ENCODE data around the gene PDE4D. TPM values are rescaled to one million over a fixed set of nuclear protein-coding genes. Genes with fewer than 3 reads are reported as not detected.
"Not testable (repeated sequence)": the region's sequence is repeated elsewhere in the genome, so short reads cannot be mapped to it uniquely, and the experiment has no call there.

Gene PDE4D
- total RNA-seq, 5 donors from 2014 or later (not counting 1 experiment from before 2014, with no cell fraction given) = 45.1 to 136 (median 64.9) TPM

GRCh38 chr5:59599729-59600128, 293.8 kb downstream of the PDE4D start:
- 90% methylated on average over 1 of the region's 2 CpGs for WGBS (ENCODE audit: insufficient coverage)
- H3K27ac Mint-ChIP-seq = no peak overlapping the region
- Histone ChIP-seq H3K4me1 (ENCODE audit: control insufficient read depth in 1 of 2, extremely low read depth in 1 of 2, insufficient read depth in 2 of 2, low read length in 2 of 2) (no peaks in the 10 kb centered on the region), H3K27me3 (replicated peaks in 1 of 2; ENCODE audit: control insufficient read depth in 2 of 2, extremely low read depth in 1 of 2, insufficient read depth in 2 of 2, low read length in 1 of 2) (no peaks in the 10 kb centered on the region), H3K4me3 (ENCODE audit: control insufficient read depth in 1 of 2, extremely low read depth in 1 of 2, low read length in 1 of 2) (no peak overlapping the region), H3K9me3 (no peaks in the 10 kb centered on the region), H3K36me3 (ENCODE audit: control insufficient read depth in 2 of 2, extremely low read depth in 1 of 2, insufficient read depth in 1 of 2, low read length in 1 of 2) (no peaks in the 10 kb centered on the region), H3K27ac (ENCODE audit: low read length) (no peak overlapping the region)
- H3K36me3 Mint-ChIP-seq = no peaks in the 10 kb centered on the region
- CTCF ChIA-PET = no interaction called here
- DNase-seq = no peak
- peaks cover 0 to 2% (median 0%) of the 10 kb centered on the region in 3 donors for H3K9me3 Mint-ChIP-seq
- H3K27me3 Mint-ChIP-seq = no peaks in the 10 kb centered on the region
- no peak for ATAC-seq (replicated peaks in 1 of 4)
- POLR2A ChIA-PET = interaction anchor here in 1 of 2 donors (0.7 kb wide), 1 partner anchor 46 kb away, joined by 6 read pairs; no protein-coding TSS in a partner anchor
- peaks cover 0 to 2% (median 0%) of the 10 kb centered on the region in 3 donors for H3K4me1 Mint-ChIP-seq
- no peak overlapping the region for H3K4me3 Mint-ChIP-seq

- DNase-seq (no peak), ATAC-seq (replicated peaks in 1 of 4) (no peak)
- Mint-ChIP-seq H3K36me3 (no peaks in the 10 kb centered on the region), H3K27ac (no peak overlapping the region), H3K4me3 (no peak overlapping the region), H3K27me3 (no peaks in the 10 kb centered on the region), H3K9me3 (peaks cover 0 to 2% (median 0%) of the 10 kb centered on the region in 3 donors), H3K4me1 (peaks cover 0 to 2% (median 0%) of the 10 kb centered on the region in 3 donors)
- WGBS (ENCODE audit: insufficient coverage) = 20% methylated on average over 1 of the region's 2 CpGs
- Histone ChIP-seq H3K4me3 (ENCODE audit: control insufficient read depth in 1 of 2, extremely low read depth in 1 of 2, low read length in 1 of 2) (no peak overlapping the region), H3K36me3 (ENCODE audit: control insufficient read depth in 2 of 2, extremely low read depth in 1 of 2, insufficient read depth in 1 of 2, low read length in 1 of 2) (no peaks in the 10 kb centered on the region), H3K27me3 (replicated peaks in 1 of 2; ENCODE audit: control insufficient read depth in 2 of 2, extremely low read depth in 1 of 2, insufficient read depth in 2 of 2, low read length in 1 of 2) (no peaks in the 10 kb centered on the region), H3K9me3 (no peaks in the 10 kb centered on the region), H3K27ac (ENCODE audit: low read length) (no peak overlapping the region), H3K4me1 (ENCODE audit: control insufficient read depth in 1 of 2, extremely low read depth in 1 of 2, insufficient read depth in 2 of 2, low read length in 2 of 2) (no peaks in the 10 kb centered on the region)
- ChIA-PET CTCF (no interaction called here), POLR2A (no interaction called here)
These were observed 295.0 kb downstream of the PDE4D start for GRCh38 chr5:59598547-59598874.

GRCh38 chr5:59597690-59598546, 295.6 kb downstream of the PDE4D start:
- Mint-ChIP-seq H3K4me3 (no peak overlapping the region), H3K9me3 (peaks cover 0 to 2% (median 0%) of the 10 kb centered on the region in 3 donors), H3K27me3 (no peaks in the 10 kb centered on the region), H3K27ac (no peak overlapping the region), H3K36me3 (no peaks in the 10 kb centered on the region), H3K4me1 (peaks cover 0 to 2% (median 0%) of the 10 kb centered on the region in 3 donors)
- Histone ChIP-seq H3K36me3 (ENCODE audit: control insufficient read depth in 2 of 2, extremely low read depth in 1 of 2, insufficient read depth in 1 of 2, low read length in 1 of 2) (no peaks in the 10 kb centered on the region), H3K4me3 (ENCODE audit: control insufficient read depth in 1 of 2, extremely low read depth in 1 of 2, low read length in 1 of 2) (no peak overlapping the region), H3K27me3 (replicated peaks in 1 of 2; ENCODE audit: control insufficient read depth in 2 of 2, extremely low read depth in 1 of 2, insufficient read depth in 2 of 2, low read length in 1 of 2) (no peaks in the 10 kb centered on the region), H3K4me1 (ENCODE audit: control insufficient read depth in 1 of 2, extremely low read depth in 1 of 2, insufficient read depth in 2 of 2, low read length in 2 of 2) (no peaks in the 10 kb centered on the region), H3K27ac (ENCODE audit: low read length) (no peak overlapping the region), H3K9me3 (no peaks in the 10 kb centered on the region)
- POLR2A ChIA-PET = no interaction called here
- ATAC-seq (replicated peaks in 1 of 4) (no peak), DNase-seq (no peak)
- 54% methylated on average over 2 of the region's 6 CpGs for WGBS (ENCODE audit: insufficient coverage)
- CTCF ChIA-PET = no interaction called here

GRCh38 chr5:59596586-59597350, 296.8 kb downstream of the PDE4D start:
- Mint-ChIP-seq H3K27me3 (no peaks in the 10 kb centered on the region), H3K9me3 (peaks cover 0 to 2% (median 0%) of the 10 kb centered on the region in 3 donors), H3K36me3 (no peaks in the 10 kb centered on the region), H3K4me3 (no peak overlapping the region), H3K4me1 (peaks cover 0 to 4% (median 0%) of the 10 kb centered on the region in 3 donors), H3K27ac (no peak overlapping the region)
- Histone ChIP-seq H3K36me3 (ENCODE audit: control insufficient read depth in 2 of 2, extremely low read depth in 1 of 2, insufficient read depth in 1 of 2, low read length in 1 of 2) (no peaks in the 10 kb centered on the region), H3K4me1 (ENCODE audit: control insufficient read depth in 1 of 2, extremely low read depth in 1 of 2, insufficient read depth in 2 of 2, low read length in 2 of 2) (no peaks in the 10 kb centered on the region), H3K27ac (ENCODE audit: low read length) (no peak overlapping the region), H3K27me3 (replicated peaks in 1 of 2; ENCODE audit: control insufficient read depth in 2 of 2, extremely low read depth in 1 of 2, insufficient read depth in 2 of 2, low read length in 1 of 2) (no peaks in the 10 kb centered on the region), H3K9me3 (no peaks in the 10 kb centered on the region), H3K4me3 (ENCODE audit: control insufficient read depth in 1 of 2, extremely low read depth in 1 of 2, low read length in 1 of 2) (no peak overlapping the region)
- DNase-seq (no peak), ATAC-seq (replicated peaks in 1 of 4) (no peak)
- POLR2A ChIA-PET = no interaction called here
- no CpG with 5 or more reads among the region's 2 CpGs for WGBS (ENCODE audit: insufficient coverage)
- CTCF ChIA-PET = no interaction called here

DNA sequence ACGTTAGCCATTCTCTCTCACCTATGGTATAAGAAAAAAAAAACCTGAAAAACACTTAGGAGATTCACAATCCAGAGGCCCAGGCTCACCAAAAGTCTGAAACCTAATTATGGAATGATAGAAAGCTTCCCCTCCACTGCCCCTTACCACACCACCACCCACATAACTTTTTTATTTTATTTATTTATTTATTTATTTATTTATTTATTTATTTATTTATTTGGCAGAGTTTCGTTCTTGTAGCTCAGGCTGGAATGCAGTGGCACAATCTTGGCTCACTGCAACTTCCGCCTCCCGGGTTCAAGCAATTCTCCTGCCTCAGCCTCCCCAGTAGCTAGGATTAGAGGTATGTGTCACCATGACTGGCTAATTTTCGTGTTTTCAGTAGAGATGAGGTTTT, 299.4 kb downstream of the PDE4D start:
- H3K27me3 ChIP-seq (replicated peaks in 1 of 2; ENCODE audit: control insufficient read depth in 2 of 2, extremely low read depth in 1 of 2, insufficient read depth in 2 of 2, low read length in 1 of 2); ATAC-seq (replicated peaks in 1 of 4); DNase-seq; POLR2A ChIA-PET; H3K27ac Mint-ChIP-seq; H3K4me3 ChIP-seq (ENCODE audit: control insufficient read depth in 1 of 2, extremely low read depth in 1 of 2, low read length in 1 of 2); H3K36me3 ChIP-seq (ENCODE audit: control insufficient read depth in 2 of 2, extremely low read depth in 1 of 2, insufficient read depth in 1 of 2, low read length in 1 of 2); CTCF ChIA-PET; H3K4me1 ChIP-seq (ENCODE audit: control insufficient read depth in 1 of 2, extremely low read depth in 1 of 2, insufficient read depth in 2 of 2, low read length in 2 of 2); H3K36me3 Mint-ChIP-seq; H3K4me3 Mint-ChIP-seq; H3K27ac ChIP-seq (ENCODE audit: low read length); H3K27me3 Mint-ChIP-seq; H3K9me3 ChIP-seq; H3K4me1 Mint-ChIP-seq; H3K9me3 Mint-ChIP-seq: not testable (repeated sequence)
- WGBS (ENCODE audit: insufficient coverage) = 60% methylated on average over 1 of the region's 5 CpGs

DNA sequence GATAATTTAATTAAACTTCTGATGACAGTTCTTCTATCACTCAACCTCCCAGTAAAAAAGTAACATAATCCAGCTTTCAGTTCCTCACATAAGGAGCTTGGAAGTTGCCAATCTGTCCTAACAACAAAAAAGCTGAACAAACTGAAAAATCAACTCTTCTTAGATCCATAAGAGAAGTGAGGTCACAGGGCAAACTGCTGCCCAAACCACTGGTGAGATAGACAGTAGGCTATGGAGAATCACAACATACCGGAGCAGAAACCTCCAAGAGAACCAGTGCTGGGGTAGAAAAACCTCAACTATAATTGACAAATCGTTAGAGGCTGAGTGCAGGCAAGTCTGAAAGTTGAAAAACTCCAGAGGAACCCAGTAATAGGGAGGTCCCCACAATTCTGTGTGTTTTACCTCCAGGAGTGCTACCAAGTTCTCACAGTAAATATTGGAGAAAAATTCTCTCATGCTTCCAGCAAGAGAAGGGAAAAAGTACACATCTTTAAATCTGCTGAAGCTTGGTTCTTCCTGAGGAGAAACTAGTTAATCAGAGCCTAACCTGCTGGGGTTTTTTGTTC, 300.0 kb downstream of the PDE4D start:
- Histone ChIP-seq H3K27ac (ENCODE audit: low read length) (no peak overlapping the region), H3K27me3 (replicated peaks in 1 of 2; ENCODE audit: control insufficient read depth in 2 of 2, extremely low read depth in 1 of 2, insufficient read depth in 2 of 2, low read length in 1 of 2) (no peaks in the 10 kb centered on the region), H3K9me3 (no peaks in the 10 kb centered on the region), H3K4me3 (ENCODE audit: control insufficient read depth in 1 of 2, extremely low read depth in 1 of 2, low read length in 1 of 2) (no peak overlapping the region), H3K4me1 (ENCODE audit: control insufficient read depth in 1 of 2, extremely low read depth in 1 of 2, insufficient read depth in 2 of 2, low read length in 2 of 2) (peaks cover 0 to 2% of the 10 kb centered on the region in 2 experiments), H3K36me3 (ENCODE audit: control insufficient read depth in 2 of 2, extremely low read depth in 1 of 2, insufficient read depth in 1 of 2, low read length in 1 of 2) (no peaks in the 10 kb centered on the region)
- Mint-ChIP-seq H3K4me1 (peaks cover 0 to 4% (median 0%) of the 10 kb centered on the region in 3 donors), H3K9me3 (peaks cover 0 to 2% (median 0%) of the 10 kb centered on the region in 3 donors), H3K36me3 (no peaks in the 10 kb centered on the region), H3K4me3 (no peak overlapping the region), H3K27ac (no peak overlapping the region), H3K27me3 (no peaks in the 10 kb centered on the region)
- no peak for ATAC-seq (replicated peaks in 1 of 4)
- POLR2A ChIA-PET = no interaction called here
- CTCF ChIA-PET = no interaction called here
- no CpG with 5 or more reads among the region's 2 CpGs for WGBS (ENCODE audit: insufficient coverage)
- no peak for DNase-seq
